ENCODE results near the gene RXRA. TPM values are rescaled to one million over a fixed set of nuclear protein-coding genes. Genes with fewer than 3 reads are reported as not detected.

The RXRA gene
- total and polyA plus RNA-seq, 2 of the 13 experiments (the other 11 are each of a cell fraction or from before 2014, with no cell fraction given): 18.9 to 29.2 TPM

- no peak overlapping the region for H3K9ac ChIP-seq (ENCODE audit: insufficient read depth, low read depth, low read length)
- no peak overlapping the region for H3K27ac ChIP-seq (ENCODE audit: extremely low read length, insufficient read depth, low read length)
- H3K79me2 ChIP-seq (ENCODE audit: insufficient read depth, low read length): no peaks in the 10 kb centered on the region
- H2AFZ ChIP-seq (ENCODE audit: low read length): no peak overlapping the region
- peaks cover 13 to 86% of the 10 kb centered on the region in 2 experiments; a peak in 3 of 5 replicates for H3K27me3 ChIP-seq (ENCODE audit: control insufficient read depth in 1 of 2, insufficient read depth in 2 of 2, low read length in 2 of 2)
- TF ChIP-seq CBFB (CRISPR knock-in tag; IDR thresholded peaks at IDR 0.05) (no peak), ZNF432 (CRISPR knock-in tag; IDR thresholded peaks at IDR 0.05; ENCODE audit: borderline replicate concordance) (no peak), SYNCRIP (IDR thresholded peaks at IDR 0.05; ENCODE audit: insufficient read depth, low read depth, low read length) (no peak), ZNF251 (CRISPR knock-in tag; IDR thresholded peaks at IDR 0.05) (no peak), MAZ (IDR thresholded peaks at IDR 0.05; ENCODE audit: borderline replicate concordance, low read depth, low read length) (no peak), MAZ (CRISPR knock-in tag; IDR thresholded peaks at IDR 0.05; ENCODE audit: low read depth) (no peak), ZBTB26 (CRISPR knock-in tag; IDR thresholded peaks at IDR 0.05; ENCODE audit: borderline replicate concordance) (no peak), ZNF383 (CRISPR knock-in tag; IDR thresholded peaks at IDR 0.05; ENCODE audit: borderline replicate concordance) (no peak), KLF9 (CRISPR knock-in tag; IDR thresholded peaks at IDR 0.05; ENCODE audit: low read depth) (no peak), TBX2 (CRISPR knock-in tag; IDR thresholded peaks at IDR 0.05; ENCODE audit: borderline replicate concordance) (no peak), RAD51 (IDR thresholded peaks at IDR 0.05; ENCODE audit: borderline replicate concordance) (no peak), ZNF329 (CRISPR knock-in tag; IDR thresholded peaks at IDR 0.05; ENCODE audit: low read depth) (no peak), NCOA5 (CRISPR knock-in tag; IDR thresholded peaks at IDR 0.05) (no peak), TEAD3 (CRISPR knock-in tag; optimal IDR thresholded peaks at IDR 0.05; ENCODE audit: borderline replicate concordance) (no peak), PRMT3 (CRISPR knock-in tag; IDR thresholded peaks at IDR 0.05; ENCODE audit: borderline replicate concordance, low read depth) (no peak), ZNF644 (CRISPR knock-in tag; IDR thresholded peaks at IDR 0.05; ENCODE audit: low read depth) (no peak), CSRNP1 (CRISPR knock-in tag; IDR thresholded peaks at IDR 0.05) (no peak)
- TF ChIP-seq, protein P1, sequence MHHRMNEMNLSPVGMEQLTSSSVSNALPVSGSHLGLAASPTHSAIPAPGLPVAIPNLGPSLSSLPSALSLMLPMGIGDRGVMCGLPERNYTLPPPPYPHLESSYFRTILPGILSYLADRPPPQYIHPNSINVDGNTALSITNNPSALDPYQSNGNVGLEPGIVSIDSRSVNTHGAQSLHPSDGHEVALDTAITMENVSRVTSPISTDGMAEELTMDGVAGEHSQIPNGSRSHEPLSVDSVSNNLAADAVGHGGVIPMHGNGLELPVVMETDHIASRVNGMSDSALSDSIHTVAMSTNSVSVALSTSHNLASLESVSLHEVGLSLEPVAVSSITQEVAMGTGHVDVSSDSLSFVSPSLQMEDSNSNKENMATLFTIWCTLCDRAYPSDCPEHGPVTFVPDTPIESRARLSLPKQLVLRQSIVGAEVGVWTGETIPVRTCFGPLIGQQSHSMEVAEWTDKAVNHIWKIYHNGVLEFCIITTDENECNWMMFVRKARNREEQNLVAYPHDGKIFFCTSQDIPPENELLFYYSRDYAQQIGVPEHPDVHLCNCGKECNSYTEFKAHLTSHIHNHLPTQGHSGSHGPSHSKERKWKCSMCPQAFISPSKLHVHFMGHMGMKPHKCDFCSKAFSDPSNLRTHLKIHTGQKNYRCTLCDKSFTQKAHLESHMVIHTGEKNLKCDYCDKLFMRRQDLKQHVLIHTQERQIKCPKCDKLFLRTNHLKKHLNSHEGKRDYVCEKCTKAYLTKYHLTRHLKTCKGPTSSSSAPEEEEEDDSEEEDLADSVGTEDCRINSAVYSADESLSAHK (CRISPR knock-in tag; IDR thresholded peaks at IDR 0.05; ENCODE audit: borderline replicate concordance): no peak
- TF ChIP-seq, protein P2, sequence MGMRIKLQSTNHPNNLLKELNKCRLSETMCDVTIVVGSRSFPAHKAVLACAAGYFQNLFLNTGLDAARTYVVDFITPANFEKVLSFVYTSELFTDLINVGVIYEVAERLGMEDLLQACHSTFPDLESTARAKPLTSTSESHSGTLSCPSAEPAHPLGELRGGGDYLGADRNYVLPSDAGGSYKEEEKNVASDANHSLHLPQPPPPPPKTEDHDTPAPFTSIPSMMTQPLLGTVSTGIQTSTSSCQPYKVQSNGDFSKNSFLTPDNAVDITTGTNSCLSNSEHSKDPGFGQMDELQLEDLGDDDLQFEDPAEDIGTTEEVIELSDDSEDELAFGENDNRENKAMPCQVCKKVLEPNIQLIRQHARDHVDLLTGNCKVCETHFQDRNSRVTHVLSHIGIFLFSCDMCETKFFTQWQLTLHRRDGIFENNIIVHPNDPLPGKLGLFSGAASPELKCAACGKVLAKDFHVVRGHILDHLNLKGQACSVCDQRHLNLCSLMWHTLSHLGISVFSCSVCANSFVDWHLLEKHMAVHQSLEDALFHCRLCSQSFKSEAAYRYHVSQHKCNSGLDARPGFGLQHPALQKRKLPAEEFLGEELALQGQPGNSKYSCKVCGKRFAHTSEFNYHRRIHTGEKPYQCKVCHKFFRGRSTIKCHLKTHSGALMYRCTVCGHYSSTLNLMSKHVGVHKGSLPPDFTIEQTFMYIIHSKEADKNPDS (CRISPR knock-in tag; IDR thresholded peaks at IDR 0.05): no peak
- H3K36me3 ChIP-seq (replicated peaks in 1 of 2; ENCODE audit: control insufficient read depth in 1 of 2, insufficient read depth in 2 of 2, low read length in 2 of 2): no peaks in the 10 kb centered on the region
- H3K4me2 ChIP-seq (ENCODE audit: low read depth, low read length): no peak overlapping the region
- ATAC-seq: no peak
- ChIA-PET CTCF (ENCODE audit: low intra/inter-chr PET ratio, low total read pairs) (no interaction called here), POLR2A (no interaction called here)
- DNase-seq (ENCODE audit: low spot score): no peak
- 0% methylated on average over 4 of the region's 8 CpGs for WGBS (ENCODE audit: low lambda C conversion rate)
- no peaks in the 10 kb centered on the region for H3K9me3 ChIP-seq (ENCODE audit: low read length)
- no peaks in the 10 kb centered on the region for H4K20me1 ChIP-seq (ENCODE audit: insufficient read depth, low read length)
- no peak overlapping the region for H3K4me3 ChIP-seq (replicated peaks in 1 of 3; ENCODE audit: insufficient read depth in 1 of 3, low read depth in 2 of 3, low read length in 3 of 3)
- in situ Hi-C loops (cut with HindIII; ENCODE audit: extremely low pct_ligation_motif_present, low pct_unique_long_range_greater_than_20kb): no loop called here
- no peak for FAIRE-seq
- BruUV-seq (replicated peaks): no TSS peak
- intact Hi-C loops (cut with micrococcal nuclease; ENCODE audit: unreplicated experiment): no loop called here
- no peaks in the 10 kb centered on the region for H3K4me1 ChIP-seq (ENCODE audit: insufficient read depth, low read length)
These were observed 159.4 kb downstream of the RXRA start for GRCh38 chr9:134485653-134486052.
